ENCODE data around the gene CXXC5.
A peak's percentile ranks its signal among the peaks of the same experiment; 100 is the strongest.
"Not testable (repeated sequence)": the region's sequence is repeated elsewhere in the genome, so short reads cannot be mapped to it uniquely, and the experiment has no call there.

Gene CXXC5

GRCh38 chr5:139648205-139649081 is at the start of gene CXXC5:
Gene CXXC5, plus strand, starts transcription at chr5:139648349. Its CDS starts 32,175 bp downstream, at chr5:139680524.
- peak; percentile 77 for DNase-seq

DNA sequence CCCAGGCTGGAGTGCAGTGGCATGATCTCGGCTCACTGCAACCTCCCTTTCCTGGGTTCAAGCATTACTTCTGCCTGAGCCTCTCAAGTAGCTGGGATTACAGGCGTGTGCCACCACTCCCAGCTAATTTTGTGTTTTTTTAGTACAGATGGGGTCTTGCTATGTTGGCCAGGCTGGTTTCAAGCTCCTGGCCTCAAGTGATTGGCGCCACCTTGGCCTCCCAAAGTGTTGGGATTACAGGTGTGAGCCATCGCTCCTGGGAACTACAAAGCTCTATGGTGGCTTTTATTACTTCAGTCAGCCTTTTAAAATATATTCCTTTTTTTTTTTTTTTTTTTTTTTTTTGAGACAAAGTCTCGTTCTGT is 49.6 kb upstream of the CXXC5 start:
- not testable (repeated sequence) for DNase-seq

GRCh38 chr5:139600336-139600949 is 47.7 kb upstream of the CXXC5 start:
- DNase-seq = no peak

DNA sequence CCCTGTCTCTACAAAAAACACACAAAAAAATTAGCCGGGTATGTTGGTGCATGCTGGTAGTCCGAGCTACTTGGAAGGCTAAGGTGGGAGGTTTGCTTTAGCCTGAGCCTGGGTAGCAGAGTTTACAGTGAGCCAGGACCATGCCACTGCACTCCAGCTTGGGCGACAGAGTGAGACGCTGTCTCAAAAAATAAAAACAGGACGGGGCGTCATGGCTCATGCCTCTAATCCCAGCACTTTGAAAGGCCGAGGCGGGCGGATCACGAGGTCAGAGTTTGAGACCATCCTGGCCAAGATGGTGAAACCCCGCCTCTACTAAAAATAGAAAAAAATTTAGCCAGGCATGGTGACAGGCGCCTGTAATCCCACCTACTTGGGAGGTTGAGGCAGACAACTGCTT is 46.7 kb upstream of the CXXC5 start:
- DNase-seq = no peak

GRCh38 chr5:139601948-139602347 is 46.2 kb upstream of the CXXC5 start:
- not testable (repeated sequence) for DNase-seq

- DNase-seq = no peak
These were observed 42.3 kb upstream of the CXXC5 start for GRCh38 chr5:139605887-139606286.

- no peak for DNase-seq
These were observed 36.2 kb upstream of the CXXC5 start for GRCh38 chr5:139611703-139612584.

- no peak for DNase-seq
These were observed 28.3 kb upstream of the CXXC5 start for GRCh38 chr5:139619861-139620260.

- not testable (repeated sequence) for DNase-seq
These were observed 22.8 kb upstream of the CXXC5 start for GRCh38 chr5:139625398-139625797.

- no peak for DNase-seq
These were observed 17.3 kb upstream of the CXXC5 start for GRCh38 chr5:139630855-139631254.

DNA sequence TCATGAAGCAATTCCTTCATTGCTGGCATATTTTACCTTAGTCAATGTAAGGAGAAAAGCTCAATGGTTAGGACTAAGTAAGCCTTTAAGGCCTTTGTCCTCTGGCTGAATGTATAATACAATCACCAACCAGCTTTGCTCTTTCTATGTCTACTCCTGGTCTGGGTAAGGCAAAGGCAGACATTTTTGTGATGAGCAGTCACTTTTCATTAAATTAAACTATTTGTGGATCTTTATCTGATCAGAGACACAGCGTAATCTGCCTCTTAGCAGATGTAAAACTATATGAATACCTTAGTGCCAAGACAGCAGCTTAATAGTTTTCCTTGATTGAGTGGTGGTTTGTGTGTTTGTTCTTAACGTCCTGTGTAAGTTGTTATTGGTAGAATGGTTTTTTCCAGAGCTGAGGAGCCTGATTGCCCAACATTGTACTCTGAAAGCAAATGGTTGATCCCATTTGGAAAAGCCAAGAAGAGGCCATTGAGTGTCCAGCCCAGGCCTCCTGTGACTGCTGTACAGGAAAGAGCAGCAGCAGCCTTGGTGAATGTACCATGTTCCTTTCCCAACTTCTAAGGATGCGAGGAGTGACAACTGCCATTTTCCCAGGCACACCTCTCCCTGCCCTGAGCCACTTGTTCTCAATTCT is 16.5 kb upstream of the CXXC5 start:
- DNase-seq = peak; percentile 38

DNA sequence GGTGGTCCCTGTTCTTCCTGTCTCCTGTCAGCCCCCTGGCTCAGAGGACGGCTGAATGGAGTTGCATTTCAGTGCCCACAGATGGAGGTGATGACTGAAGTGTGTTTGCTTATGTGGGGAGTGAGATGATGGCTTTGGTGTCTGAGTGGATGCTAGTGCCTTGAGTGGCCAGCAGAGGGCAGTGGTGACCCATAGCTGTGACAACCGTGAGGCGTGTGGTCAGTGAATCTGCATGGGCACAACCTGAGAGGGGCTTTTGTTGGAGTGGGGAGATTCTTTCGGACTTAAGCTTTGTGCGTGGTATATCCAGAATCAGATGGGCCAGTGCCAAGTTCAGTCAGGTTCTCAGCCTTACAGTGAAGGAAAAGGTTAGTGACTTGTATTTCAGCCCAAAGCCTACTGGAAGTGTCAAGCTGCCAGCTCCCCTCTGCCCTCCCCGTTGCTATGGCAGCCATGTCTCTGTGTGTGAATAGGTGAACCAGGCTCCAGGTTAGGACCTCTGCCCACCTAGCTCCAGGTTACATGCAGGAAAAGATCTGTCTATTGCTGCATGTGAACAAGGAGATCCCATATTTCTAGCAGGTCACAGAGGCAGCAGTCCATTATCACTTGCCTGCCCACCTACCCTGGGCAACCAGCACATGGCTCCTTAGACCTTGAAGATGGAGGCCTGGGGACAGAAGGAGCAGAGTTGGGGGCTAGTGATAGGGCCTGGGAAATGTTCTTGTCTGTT is 14.7 kb upstream of the CXXC5 start:
- DNase-seq = peak; percentile 85

GRCh38 chr5:139634028-139634325 is 14.2 kb upstream of the CXXC5 start:
- DNase-seq = no peak

DNA sequence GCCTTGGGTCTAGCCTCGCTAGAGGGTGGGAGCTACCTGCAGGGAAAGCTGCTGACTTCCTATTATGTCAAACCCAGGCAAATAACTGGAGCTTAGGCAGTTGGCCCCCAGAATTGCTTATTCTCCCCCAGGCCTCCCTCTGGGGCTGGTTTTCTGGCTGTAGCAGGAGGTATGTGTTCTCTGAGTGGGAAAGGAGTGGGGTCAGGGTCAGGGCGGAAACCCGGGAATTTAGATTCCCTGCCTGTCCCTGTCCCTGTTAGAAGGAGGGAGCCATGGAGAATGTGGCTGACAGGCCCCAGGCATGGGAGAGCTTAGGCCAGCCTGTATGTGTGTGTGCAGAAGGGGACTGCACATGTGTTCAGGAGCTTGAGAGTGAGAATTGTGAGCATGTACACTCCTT is 13.6 kb upstream of the CXXC5 start:
- peak; percentile 52 for DNase-seq

DNA sequence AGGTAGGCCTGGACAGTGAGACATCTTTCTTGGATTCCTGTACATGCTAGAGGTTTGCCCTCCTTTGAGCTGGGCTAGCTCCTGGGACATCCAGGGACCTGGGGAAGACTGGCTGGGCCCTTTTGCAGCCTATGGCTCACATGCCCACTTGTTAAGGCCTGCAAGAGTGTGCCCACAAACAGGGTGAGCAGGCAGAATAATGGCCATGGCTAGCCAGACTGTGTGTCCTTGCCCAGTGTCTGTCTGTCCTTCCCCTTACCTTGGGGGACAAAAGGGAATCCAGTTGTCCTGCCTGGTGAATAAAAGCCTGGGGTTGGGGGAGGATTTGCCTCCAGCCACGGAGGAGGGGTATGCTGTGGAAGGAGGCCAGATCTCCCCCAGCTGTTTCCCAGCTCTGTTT is 13.0 kb upstream of the CXXC5 start:
- peak; percentile 53 for DNase-seq

DNA sequence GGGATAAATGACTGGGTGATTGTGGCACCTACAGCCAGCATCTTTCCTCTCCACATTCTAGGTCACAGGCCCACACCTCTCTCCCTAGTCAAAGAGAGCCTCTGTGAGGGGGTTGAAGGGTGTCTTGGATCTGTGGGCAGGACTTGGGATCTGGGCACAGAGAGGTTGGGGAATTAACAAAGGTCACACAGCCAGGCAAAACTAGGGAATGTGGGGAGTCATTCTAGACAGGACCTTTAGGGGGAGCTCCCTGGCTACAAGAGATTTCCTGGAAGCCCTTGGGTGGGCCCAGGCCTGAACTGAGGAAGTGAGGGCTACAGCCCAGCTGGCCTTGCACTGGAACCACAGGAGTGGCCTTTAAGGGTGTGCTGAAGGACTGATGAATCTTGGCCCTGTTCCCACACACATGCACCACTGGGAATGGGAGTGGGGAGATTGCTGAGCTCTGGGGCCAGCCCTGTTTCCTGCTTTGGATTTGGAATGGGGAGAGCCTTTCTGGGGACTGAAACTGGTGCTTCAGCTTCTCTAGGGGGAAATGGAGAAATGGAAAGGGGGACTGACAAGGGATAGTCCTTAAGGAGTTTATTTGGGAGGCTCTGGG is 12.4 kb upstream of the CXXC5 start:
- peak; percentile 62 for DNase-seq

GRCh38 chr5:139636207-139636792 is 11.8 kb upstream of the CXXC5 start:
- DNase-seq = peak; percentile 77

DNA sequence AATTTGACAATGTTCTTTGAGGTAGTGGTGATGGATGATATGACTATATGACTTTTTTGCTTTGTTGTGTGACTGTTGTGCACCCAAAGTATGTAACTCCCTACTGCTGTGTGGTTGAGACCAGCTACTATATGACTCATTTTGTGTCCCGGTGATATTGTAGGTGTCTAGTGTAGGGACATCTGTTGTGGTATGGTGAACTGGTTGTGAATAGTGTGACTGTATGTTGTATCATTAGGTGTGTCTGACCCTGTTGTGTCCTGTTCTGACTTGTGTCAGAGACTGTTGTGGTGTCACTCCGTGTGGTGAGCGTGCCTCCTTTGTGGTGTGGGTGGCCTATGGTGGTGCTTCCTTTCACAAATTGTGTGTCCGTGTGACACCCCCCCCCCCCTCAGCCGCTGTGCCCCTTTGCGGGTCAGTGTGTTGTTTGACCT is 11.2 kb upstream of the CXXC5 start:
- no peak for DNase-seq

DNA sequence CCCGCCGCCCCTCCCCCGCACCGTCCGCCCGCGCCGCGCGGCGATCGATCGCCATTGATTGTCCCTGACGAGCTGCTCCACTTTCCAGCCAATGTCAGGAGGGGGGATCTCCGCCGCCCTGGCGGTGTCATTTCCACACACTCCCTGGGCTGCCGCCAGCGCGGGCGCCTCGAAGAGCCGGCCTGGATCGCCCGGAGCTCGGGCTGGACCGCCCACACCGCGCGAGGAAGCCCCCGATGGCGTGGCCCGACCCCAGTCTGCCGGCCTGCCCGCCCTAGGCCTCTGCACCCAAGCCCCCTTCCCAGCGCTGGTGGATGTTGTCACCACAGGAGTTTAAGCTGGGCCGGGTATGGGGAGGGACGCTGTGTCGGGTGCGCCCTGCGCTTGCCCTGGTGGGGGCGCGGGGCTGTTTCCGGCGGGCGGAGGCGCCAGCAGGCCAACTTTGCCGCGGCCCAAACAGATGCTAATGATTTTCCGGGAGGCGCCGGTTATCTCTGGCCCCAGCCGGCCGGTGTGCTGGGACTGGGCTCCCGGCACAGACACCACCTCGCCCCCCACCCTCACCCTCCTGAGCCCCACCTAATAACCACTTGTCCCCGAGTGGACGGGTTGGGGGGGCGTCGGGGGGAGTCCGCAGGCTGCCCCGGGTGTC is 10.6 kb upstream of the CXXC5 start:
- peak; percentile 77 for DNase-seq

DNA sequence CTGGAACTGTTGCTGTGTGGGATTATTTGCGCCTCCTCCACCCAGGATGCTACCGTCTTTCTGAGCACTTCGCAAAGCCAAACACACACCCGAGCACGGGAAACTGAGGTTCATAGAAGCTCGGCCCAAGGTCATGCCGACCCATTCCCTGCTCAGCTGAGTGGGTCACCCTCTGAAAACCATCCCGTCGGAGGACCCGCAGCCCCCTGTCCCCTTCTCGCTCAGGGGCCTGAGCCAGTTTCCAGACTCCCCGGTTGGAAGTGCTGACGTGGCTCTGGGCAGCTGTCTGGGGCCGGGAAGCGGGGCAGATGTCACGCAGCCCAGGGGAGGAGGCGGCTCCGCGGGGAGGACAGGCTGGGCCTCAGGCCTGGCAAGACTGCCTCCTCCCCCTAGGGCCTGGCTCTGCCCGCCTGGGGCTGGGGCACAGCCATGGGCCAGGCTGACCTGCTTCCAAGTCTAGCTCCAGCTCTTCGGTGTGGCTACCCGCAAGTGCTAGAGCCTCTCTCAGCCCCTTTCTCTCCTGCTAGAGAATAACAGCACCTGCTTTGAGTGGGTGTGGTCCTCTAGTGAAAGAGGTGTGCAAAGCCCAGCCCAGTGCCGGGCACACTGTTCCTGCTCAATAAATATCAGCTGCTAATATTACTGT is 9.9 kb upstream of the CXXC5 start:
- peak; percentile 57 for DNase-seq

Measured in activated CD8-positive, alpha-beta memory T cell treated with anti-CD3 and anti-CD28 coated beads, Interleukin-2, amount 50 U/mL, for 48 hours (primary cell).